ENCODE measurements around the gene RETREG3. TPM values are rescaled to one million over a fixed set of nuclear protein-coding genes. Genes with fewer than 3 reads are reported as not detected.

RETREG3 gene
- total and polyA plus RNA-seq, 11 donors: 12.2 to 39.0 (median 24.9) TPM

- intact Hi-C loops (cut with DNase I): no loop called here
- no peak for TF ChIP-seq POLR2A (IDR thresholded peaks at IDR 0.05)
- TF ChIP-seq, protein P1, sequence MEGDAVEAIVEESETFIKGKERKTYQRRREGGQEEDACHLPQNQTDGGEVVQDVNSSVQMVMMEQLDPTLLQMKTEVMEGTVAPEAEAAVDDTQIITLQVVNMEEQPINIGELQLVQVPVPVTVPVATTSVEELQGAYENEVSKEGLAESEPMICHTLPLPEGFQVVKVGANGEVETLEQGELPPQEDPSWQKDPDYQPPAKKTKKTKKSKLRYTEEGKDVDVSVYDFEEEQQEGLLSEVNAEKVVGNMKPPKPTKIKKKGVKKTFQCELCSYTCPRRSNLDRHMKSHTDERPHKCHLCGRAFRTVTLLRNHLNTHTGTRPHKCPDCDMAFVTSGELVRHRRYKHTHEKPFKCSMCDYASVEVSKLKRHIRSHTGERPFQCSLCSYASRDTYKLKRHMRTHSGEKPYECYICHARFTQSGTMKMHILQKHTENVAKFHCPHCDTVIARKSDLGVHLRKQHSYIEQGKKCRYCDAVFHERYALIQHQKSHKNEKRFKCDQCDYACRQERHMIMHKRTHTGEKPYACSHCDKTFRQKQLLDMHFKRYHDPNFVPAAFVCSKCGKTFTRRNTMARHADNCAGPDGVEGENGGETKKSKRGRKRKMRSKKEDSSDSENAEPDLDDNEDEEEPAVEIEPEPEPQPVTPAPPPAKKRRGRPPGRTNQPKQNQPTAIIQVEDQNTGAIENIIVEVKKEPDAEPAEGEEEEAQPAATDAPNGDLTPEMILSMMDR (IDR thresholded peaks at IDR 0.05): no peak
- WGBS, 4 donors: 74 to 84% (median 80%) methylated on average over 3 of the region's 3 CpGs
- ATAC-seq (no peak), DNase-seq (no peak)
- H3K36me3 ChIP-seq: peaks cover 0 to 57% (median 34%) of the 10 kb centered on the region in 9 donors
- H3K27ac ChIP-seq: no peak overlapping the region
- H3K27me3 ChIP-seq: no peaks in the 10 kb centered on the region
- H3K9me3 ChIP-seq: no peaks in the 10 kb centered on the region
- no peak overlapping the region for H3K4me3 ChIP-seq
- H3K4me1 ChIP-seq: peaks cover 0 to 17% (median 13%) of the 10 kb centered on the region in 12 donors
Measured at GRCh38 chr17:42596386-42596785, 12.8 kb downstream of the RETREG3 start.

GRCh38 chr17:42591411-42591810 lies 17.8 kb downstream of the RETREG3 start:
- DNase-seq: peak in 1 of 5 donors; percentile 16
- ATAC-seq: no peak
- intact Hi-C loops (cut with DNase I): no loop called here
- Histone ChIP-seq H3K4me3 (no peak overlapping the region), H3K36me3 (peaks cover 0 to 92% (median 73%) of the 10 kb centered on the region in 9 donors), H3K9me3 (no peaks in the 10 kb centered on the region), H3K27me3 (no peaks in the 10 kb centered on the region), H3K4me1 (peaks cover 0 to 19% (median 3%) of the 10 kb centered on the region in 12 donors), H3K27ac (peak overlapping the region in 1 of 12 donors; percentile 54)
- no peak for TF ChIP-seq POLR2A (IDR thresholded peaks at IDR 0.05)
- TF ChIP-seq, protein P1 (IDR thresholded peaks at IDR 0.05): no peak
- 93 to 95% (median 94%) methylated on average over 9 of the region's 9 CpGs for WGBS, 4 donors

- H3K27me3 ChIP-seq: no peaks in the 10 kb centered on the region
- H3K9me3 ChIP-seq: no peaks in the 10 kb centered on the region
- DNase-seq (no peak), ATAC-seq (no peak)
- no peak for TF ChIP-seq POLR2A (IDR thresholded peaks at IDR 0.05)
- TF ChIP-seq, protein P1 (IDR thresholded peaks at IDR 0.05): no peak
- no peak overlapping the region for H3K4me3 ChIP-seq
- intact Hi-C loops (cut with DNase I): no loop called here
- H3K36me3 ChIP-seq: peaks cover 0 to 92% (median 73%) of the 10 kb centered on the region in 9 donors
- peaks cover 0 to 24% (median 5%) of the 10 kb centered on the region in 12 donors for H3K4me1 ChIP-seq
- 76 to 96% (median 85%) methylated on average over 2 of the region's 2 CpGs for WGBS, 4 donors
- peak overlapping the region in 1 of 12 donors; percentile 54 for H3K27ac ChIP-seq
Measured at GRCh38 chr17:42590886-42591285, 18.3 kb downstream of the RETREG3 start.

- no peaks in the 10 kb centered on the region for H3K9me3 ChIP-seq
- H3K36me3 ChIP-seq: peaks cover 0 to 100% (median 99%) of the 10 kb centered on the region in 9 donors
- no peaks in the 10 kb centered on the region for H3K27me3 ChIP-seq
- TF ChIP-seq, protein P1 (IDR thresholded peaks at IDR 0.05): no peak
- TF ChIP-seq POLR2A (IDR thresholded peaks at IDR 0.05): no peak
- peaks cover 0 to 36% (median 10%) of the 10 kb centered on the region in 12 donors for H3K4me1 ChIP-seq
- ATAC-seq (no peak), DNase-seq (no peak)
- WGBS, 4 donors: 72 to 82% (median 77%) methylated on average over 7 of the region's 7 CpGs
- intact Hi-C loops (cut with DNase I): loop anchor here in 3 of 10 donors (10.0 kb wide), 3 partner anchors 98 to 408 kb away; partner anchors contain the start of genes CCR10 (in 1 of the 3), CNTNAP1 (in 1 of the 3), RAMP2 (in 1 of the 3) and RPL27 (in 1 of the 3)
- H3K4me3 ChIP-seq: no peak overlapping the region
- peak overlapping the region in 2 of 12 donors; percentile 1 to 65 for H3K27ac ChIP-seq
Measured at GRCh38 chr17:42586514-42587230, 22.5 kb downstream of the RETREG3 start.
